Hematopoietic multipotent progenitor cell treated with erythropoietin and hydrocortisone succinate and interleukin-3 and kit ligand, for 15 days (in vitro differentiated cells): ENCODE data around the gene ATE1.

Experiments used
- DNase-seq: peaks from one replicate; pipeline ENCODE4 v3.0.0-alpha.2; 2015; ENCODE audit warnings: low spot score

ATE1 gene

GRCh38 chr10:121865554-121865953 is 62.3 kb downstream of the ATE1 start:
- DNase-seq, result no peak

GRCh38 chr10:121864653-121865052 is 63.2 kb downstream of the ATE1 start:
- DNase-seq, result no peak

GRCh38 chr10:121864168-121864567 is 63.7 kb downstream of the ATE1 start:
- no peak for DNase-seq

GRCh38 chr10:121862649-121863048 is 65.2 kb downstream of the ATE1 start:
- no peak for DNase-seq

- DNase-seq, result no peak
Observed at GRCh38 chr10:121862042-121862441, 65.8 kb downstream of the ATE1 start.

- DNase-seq, result no peak
Observed at GRCh38 chr10:121860810-121861209, 67.0 kb downstream of the ATE1 start.

- no peak for DNase-seq
Observed at GRCh38 chr10:121854809-121855445, 72.9 kb downstream of the ATE1 start.

GRCh38 chr10:121853950-121854349 is 73.9 kb downstream of the ATE1 start:
- DNase-seq, result no peak

GRCh38 chr10:121851786-121852185 is 76.0 kb downstream of the ATE1 start:
- DNase-seq, result no peak

GRCh38 chr10:121848082-121848481 is 79.7 kb downstream of the ATE1 start:
- no peak for DNase-seq

- DNase-seq, result no peak
Observed at GRCh38 chr10:121846555-121846954, 81.3 kb downstream of the ATE1 start.

- no peak for DNase-seq
Observed at GRCh38 chr10:121845044-121845784, 82.6 kb downstream of the ATE1 start.

GRCh38 chr10:121844537-121844936 is 83.3 kb downstream of the ATE1 start:
- DNase-seq, result no peak

- no peak for DNase-seq
Observed at GRCh38 chr10:121843379-121843778, 84.5 kb downstream of the ATE1 start.

GRCh38 chr10:121841862-121842261 is 86.0 kb downstream of the ATE1 start:
- DNase-seq, result no peak

GRCh38 chr10:121838931-121839330 is 88.9 kb downstream of the ATE1 start:
- DNase-seq, result no peak

GRCh38 chr10:121838149-121838548 is 89.7 kb downstream of the ATE1 start:
- no peak for DNase-seq

- no peak for DNase-seq
Observed at GRCh38 chr10:121836171-121836570, 91.7 kb downstream of the ATE1 start.

- DNase-seq, result no peak
Observed at GRCh38 chr10:121835376-121835775, 92.5 kb downstream of the ATE1 start.

GRCh38 chr10:121834757-121835156 is 93.1 kb downstream of the ATE1 start:
- DNase-seq, result no peak

GRCh38 chr10:121833387-121833786 is 94.4 kb downstream of the ATE1 start:
- DNase-seq, result no peak

- no peak for DNase-seq
Observed at GRCh38 chr10:121832647-121833046, 95.2 kb downstream of the ATE1 start.

GRCh38 chr10:121831777-121832176 is 96.1 kb downstream of the ATE1 start:
- DNase-seq, result no peak

GRCh38 chr10:121831237-121831636 is 96.6 kb downstream of the ATE1 start:
- DNase-seq, result no peak
